HG03025 (cell line): ENCODE data around the gene SLC25A45.

Experiments
- ATAC-seq: cut with Tn5 transposase; IDR thresholded peaks from one replicate; pipeline ENCODE4 v1.9.1; 2021; ENCODE audit warnings: mild to moderate bottlenecking, moderate library complexity; ENCODE audit not compliant: unreplicated experiment, low FRiP score

Gene SLC25A45

DNA sequence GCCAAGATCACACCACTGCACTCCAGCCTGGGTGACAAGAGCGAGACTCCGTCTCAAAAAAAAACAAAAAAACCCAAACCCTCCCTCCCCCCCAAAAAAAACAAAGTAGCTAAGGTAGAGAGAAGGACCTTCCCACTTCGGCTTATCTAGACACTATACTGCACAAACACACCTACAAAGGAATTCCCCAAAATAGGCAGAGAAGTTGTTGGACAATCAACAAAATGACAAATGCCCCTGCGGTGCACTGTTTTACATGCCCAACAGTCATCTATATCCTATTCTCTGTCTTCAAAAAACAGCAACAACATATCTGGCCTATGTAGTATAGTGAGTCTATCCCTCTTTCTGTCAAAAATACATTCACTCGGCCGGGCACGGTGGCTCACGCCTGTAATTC is 55.4 kb downstream of the SLC25A45 start:
- ATAC-seq: no peak

DNA sequence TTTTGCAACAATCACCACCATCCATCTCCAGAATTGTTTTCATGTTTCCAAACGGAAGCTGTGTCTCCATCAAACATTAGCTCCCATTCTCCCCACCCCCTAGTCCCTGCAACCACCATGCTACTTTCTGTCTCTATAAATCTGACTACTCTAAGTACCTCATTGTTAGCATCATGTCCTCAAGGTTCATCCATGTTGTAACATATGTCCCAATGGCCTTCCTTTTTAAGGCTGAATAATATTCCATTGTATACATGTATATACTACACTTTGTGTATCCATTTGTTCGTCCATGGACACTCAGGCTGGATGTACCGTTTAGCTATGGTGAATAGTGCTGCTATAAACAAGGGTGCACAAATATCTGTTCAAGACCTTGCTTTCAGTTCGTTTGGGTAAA is 57.0 kb downstream of the SLC25A45 start:
- ATAC-seq: no peak
